Esophagus squamous epithelium (tissue), 4 donors: ENCODE results near the gene EML1.

Experiments
- POLR2A ChIP-seq, 4 donors: fragments of 450-650 bp; IDR thresholded peaks; one replicate each; pipeline ENCODE4 v1.6.1; 2017; ENCODE audit warnings: antibody characterized with exemption in 4 of 4, mild to moderate bottlenecking in 4 of 4, moderate library complexity in 3 of 4
- TF ChIP-seq, protein P1 (sequence below), 6 experiments: fragments of 450-650 bp in 4 of 6; fragments of 200-600 bp in 2 of 6; sonication (generic) in 2 of 6; IDR thresholded peaks; one replicate each; pipeline ENCODE4 v1.5.1; 2016 to 2019; ENCODE audit warnings: antibody characterized with exemption in 6 of 6, mild to moderate bottlenecking in 4 of 6, moderate library complexity in 4 of 6

DNA sequence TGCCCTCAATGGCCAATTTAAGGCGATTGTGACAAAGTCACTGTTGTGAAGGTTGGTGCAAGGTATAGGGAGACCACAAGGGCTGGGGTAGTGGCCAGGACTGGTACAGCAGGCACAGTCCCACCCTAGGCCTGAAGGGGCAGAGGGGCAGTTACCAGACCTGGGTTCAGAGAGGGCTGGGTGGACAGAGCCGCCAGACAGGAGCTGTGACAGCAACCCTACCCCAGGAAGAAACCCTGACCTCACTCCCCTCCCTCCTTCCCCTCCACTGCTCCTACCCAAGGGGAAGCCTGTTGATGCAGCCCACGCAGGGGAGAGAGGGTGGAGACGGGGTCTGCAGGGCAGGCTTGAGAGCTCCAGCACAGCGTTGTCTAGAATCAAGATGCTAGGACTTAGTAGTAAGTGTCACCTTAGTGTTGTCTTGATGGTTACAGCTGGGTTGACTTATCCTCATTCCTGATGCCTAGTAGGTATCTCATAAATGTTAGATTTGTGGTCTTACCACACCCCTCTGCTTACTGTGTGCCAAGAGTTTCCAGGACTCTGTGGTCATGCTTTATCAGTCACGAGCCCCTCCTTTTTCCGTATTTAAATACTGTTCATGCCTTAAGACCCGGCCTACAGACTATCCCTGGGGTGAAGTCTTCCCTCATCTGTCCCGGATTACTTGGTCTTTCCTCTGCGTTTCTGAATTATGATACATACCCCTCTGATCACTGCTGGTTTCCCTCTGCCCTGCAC, 14.4 kb downstream of the EML1 start:
- TF ChIP-seq, protein P1, sequence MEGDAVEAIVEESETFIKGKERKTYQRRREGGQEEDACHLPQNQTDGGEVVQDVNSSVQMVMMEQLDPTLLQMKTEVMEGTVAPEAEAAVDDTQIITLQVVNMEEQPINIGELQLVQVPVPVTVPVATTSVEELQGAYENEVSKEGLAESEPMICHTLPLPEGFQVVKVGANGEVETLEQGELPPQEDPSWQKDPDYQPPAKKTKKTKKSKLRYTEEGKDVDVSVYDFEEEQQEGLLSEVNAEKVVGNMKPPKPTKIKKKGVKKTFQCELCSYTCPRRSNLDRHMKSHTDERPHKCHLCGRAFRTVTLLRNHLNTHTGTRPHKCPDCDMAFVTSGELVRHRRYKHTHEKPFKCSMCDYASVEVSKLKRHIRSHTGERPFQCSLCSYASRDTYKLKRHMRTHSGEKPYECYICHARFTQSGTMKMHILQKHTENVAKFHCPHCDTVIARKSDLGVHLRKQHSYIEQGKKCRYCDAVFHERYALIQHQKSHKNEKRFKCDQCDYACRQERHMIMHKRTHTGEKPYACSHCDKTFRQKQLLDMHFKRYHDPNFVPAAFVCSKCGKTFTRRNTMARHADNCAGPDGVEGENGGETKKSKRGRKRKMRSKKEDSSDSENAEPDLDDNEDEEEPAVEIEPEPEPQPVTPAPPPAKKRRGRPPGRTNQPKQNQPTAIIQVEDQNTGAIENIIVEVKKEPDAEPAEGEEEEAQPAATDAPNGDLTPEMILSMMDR (IDR thresholded peaks at IDR 0.05), result no peak
- no peak for TF ChIP-seq POLR2A (IDR thresholded peaks at IDR 0.05)
